ENCODE results near the gene S100A8.
A peak's percentile ranks its signal among the peaks of the same experiment; 100 is the strongest.
"Not testable (repeated sequence)": the region's sequence is repeated elsewhere in the genome, so short reads cannot be mapped to it uniquely, and the experiment has no call there.

The S100A8 gene

GRCh38 chr1:153360592-153361479 lies 30.0 kb downstream of the S100A8 start:
- DNase-seq: no peak

GRCh38 chr1:153360190-153360589 lies 30.7 kb downstream of the S100A8 start:
- no peak for DNase-seq

GRCh38 chr1:153359241-153359640 lies 31.6 kb downstream of the S100A8 start:
- DNase-seq: no peak

DNA sequence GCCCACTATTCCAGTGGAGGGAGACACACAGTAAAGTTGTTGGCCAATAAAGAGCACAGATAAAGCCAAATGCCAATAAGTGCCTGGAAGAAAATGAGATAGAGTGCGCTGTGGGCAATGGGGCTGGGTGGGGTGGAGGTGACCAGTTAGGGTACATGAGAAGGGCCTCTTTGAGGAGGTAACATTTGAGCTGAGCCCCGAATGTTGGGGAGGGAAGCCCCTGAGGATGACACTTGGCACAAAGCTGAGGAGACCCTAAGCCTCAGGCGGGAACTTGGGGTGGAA lies 32.2 kb downstream of the S100A8 start:
- DNase-seq: no peak

DNA sequence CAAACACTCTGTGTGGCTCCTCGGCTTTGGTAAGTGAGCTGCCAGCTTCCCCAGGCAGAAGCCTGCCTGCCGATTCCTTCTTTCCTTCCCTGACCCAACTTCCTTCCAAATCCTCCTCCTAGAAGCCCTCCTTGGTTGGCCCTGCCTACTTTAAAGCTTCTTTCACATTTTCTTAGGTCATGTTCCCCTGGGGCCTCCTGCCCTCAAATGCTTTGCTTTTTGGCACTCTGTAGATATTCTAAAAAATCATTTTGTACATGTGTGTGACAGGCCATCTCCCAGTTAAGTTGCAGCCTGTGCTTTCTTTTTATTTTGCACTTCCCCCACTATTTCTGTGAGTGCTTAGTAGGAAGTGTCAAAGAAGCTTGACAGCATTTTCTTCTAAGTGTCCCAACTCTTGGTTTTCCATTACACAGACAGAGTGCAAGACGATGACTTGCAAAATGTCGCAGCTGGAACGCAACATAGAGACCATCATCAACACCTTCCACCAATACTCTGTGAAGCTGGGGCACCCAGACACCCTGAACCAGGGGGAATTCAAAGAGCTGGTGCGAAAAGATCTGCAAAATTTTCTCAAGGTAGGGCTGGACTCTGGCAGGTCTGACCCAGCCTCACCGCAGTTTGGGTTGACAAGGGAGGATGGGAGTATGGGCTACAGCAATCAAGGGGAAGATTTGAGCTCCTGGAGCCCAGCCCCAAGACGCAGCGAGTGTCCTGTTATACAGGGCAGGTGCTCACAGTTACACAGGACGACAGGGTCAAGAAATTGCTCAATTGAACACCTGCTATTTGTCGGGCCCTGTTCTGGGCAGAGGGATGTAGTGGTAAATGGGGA lies 32.8 kb downstream of the S100A8 start, which contains the start of gene S100A9:
Gene S100A9, plus strand, starts transcription at position 2 of the 838 bp plus-strand sequence. Its CDS starts 430 bp downstream, at position 432.
- no peak for DNase-seq

DNA sequence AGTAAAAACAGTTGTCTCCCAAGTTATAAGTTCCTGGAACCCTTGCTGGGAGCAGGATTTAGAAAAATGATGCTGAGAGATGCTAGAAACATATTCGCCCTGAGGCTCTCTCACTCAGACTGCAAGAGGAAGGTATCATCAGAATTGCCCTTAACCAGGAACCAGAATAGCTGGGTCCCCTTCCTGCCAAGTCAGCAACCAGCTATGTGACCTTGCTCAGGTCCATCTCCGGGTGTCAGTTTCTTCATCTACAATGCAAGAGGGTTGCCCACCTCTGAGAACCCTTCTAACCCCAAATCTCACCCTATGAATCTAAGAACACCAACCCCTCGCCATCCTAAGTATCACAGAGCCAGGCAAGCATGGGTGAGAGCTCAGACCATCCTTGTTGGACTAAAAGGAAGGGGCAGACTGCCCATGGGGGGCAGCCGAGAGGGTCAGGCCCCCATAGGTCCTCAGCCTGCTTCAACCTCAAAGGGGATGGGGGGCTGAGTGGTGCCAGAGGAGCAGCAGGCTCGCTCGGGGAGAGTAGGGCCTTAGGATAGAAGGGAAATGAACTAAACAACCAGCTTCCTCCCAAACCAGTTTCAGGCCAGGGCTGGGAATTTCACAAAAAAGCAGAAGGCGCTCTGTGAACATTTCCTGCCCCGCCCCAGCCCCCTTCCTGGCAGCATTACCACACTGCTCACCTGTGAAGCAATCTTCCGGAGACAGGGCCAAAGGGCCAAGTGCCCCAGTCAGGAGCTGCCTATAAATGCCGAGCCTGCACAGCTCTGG lies 33.6 kb downstream of the S100A8 start:
- DNase-seq: no peak

DNA sequence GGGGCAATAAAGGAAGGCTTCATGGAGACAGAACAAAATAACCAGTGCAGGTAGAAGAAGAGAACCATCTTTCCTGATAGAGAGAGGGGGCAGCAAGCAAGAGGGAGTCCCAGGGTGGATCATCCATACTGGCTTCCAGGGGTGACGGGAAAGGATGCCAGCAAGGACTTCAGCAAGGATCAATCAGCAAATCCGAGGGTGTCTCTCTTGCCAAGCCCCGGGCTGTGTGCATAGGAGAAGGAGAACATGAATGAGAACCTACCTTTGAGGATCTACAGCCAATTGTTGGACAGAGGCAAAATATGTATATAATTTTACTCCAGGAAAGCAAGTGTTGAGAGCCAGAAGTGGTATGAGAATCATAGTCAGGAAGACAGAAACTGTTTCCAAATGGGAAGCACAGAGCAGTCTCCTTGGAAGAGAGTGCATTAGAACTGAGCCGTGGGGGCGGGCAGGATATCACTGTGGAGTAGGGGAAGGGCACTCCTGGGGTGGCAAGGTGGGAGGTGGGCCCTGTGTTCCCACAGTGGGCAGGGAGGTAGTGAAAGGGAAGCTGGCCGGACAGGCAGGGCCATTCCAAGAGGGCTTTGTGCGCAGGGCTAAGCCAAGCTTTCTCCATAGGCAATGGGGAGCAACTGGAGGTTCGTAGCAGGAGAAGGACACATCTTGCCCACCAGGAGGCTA lies 34.3 kb downstream of the S100A8 start:
- DNase-seq: no peak

GRCh38 chr1:153355445-153356071 lies 35.3 kb downstream of the S100A8 start:
- DNase-seq: peak; percentile 18

- DNase-seq: no peak
Measured at GRCh38 chr1:153354515-153355193, 36.2 kb downstream of the S100A8 start.

GRCh38 chr1:153353226-153353947 lies 37.5 kb downstream of the S100A8 start:
- no peak for DNase-seq

- DNase-seq: peak; percentile 50
Measured at GRCh38 chr1:153352523-153352922, 38.4 kb downstream of the S100A8 start.

DNA sequence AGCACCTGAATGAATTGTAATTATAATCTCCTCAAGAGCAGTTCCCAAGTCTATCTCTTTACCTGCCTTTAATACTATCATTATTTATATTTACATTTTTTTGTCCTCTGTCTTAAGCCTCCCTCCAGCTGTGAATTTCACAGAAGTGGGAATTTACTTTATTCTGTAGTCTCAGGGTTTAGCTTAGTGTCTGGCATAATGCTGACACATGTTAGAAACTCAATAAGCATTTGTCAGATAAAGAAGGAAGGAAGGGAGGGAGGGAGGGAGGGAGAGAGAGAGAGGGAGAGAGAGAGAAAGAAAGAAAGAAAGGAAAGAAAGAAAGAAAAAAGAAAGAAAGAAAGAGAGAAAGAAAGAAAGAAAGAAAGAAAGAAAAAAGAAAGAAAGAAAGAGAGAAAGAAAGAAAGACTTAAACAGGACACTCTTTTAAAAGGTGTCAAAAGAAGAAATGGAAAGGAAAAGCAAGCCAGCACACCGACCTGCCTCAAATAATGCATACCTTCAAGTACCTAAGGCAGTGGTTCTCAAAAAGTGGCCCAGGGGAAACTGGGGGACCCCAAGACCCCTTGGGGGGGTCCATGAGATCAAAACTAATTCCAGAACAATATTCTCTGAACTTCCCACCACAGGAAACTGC lies 40.4 kb downstream of the S100A8 start:
- no peak for DNase-seq

DNA sequence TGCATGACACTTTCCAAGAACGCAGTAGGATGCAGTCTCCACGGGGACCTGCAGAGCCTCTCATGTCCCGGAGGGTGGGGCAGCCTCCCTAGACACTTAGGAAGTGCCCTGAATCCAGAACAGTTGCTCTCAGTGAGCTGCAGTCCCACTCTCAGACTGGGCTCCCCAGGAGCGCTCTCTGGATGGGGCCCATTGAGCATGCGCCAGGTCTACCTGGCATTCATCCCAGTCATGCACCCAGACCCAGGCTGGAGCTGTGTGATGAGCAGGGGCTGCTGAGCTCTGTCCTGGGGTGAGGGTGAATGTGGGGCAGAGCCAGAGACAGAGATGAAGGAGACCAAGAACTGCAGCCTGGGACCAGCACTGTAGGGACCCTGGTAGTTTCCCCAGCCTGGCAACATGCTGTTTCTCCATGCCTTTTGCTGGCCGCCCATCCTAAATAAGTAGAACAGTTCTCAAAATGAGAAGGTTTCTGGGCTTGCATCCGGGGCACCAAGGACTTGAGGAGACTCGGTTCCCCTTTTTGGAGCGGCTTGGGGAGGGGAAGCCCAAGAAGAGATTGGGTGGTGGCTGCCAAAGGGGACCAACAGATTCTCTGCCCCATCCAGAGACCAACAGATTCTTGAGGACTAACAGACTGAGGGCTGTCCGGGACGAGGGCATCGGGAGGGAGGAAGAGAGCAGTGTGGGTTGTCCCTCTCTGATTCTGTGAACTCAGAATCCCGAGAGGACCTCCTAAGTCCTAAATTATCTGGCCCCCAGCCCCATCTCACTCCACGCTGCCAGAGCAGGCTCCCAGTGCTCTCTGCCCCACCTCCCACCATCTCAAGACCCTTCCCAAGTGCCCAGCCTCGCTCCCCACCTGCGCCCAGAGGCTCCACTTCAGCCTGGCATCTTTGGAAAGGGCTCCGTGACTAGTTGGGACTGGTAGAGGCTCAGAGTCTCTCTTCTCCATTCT lies 41.2 kb downstream of the S100A8 start:
- DNase-seq: no peak

DNA sequence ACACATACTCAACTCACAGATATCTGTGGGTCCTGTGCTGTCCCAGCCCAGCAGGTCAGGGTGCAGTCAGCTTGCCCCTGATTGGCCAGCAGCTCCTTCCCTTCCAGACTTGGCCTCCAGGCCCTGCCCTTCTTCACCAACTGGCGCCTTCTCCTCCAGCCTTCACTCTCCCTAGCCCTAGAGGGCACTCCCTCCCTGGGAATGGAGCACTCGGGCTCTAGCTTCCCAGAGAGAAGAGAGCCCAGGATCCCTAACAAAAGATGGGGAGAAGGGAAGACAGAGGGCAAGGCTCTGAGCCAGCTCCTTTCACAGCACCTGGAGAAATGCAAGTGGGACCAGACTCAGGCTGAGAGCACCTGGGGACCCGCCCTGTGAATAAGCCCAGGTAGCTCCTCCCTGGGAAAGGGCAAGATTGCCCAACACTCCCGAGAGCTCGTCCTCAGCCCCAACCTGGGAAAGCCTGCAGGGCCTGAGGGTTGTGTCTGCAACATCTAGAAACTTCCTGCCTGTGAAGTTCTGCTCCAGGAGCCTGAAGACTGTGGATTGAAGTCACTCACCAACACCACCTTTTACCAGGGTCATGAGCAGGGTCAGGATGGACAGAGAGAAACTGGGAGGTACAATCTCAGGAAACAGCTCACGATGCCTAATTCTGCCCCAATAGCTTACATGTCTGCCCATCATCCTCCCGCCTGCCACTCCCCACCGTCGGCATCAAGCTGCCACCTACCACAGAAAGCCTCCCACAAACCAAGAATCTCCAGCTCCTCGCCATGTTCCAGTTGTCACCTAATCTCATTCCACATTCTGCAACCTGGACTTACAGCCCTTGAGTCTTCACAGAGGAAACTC lies 42.1 kb downstream of the S100A8 start, which contains the start of gene PGLYRP4:
Gene PGLYRP4, minus strand, starts transcription at position 331 of the 852 bp plus-strand sequence. CDS start 909 bp downstream, outside the sequence.
- DNase-seq: no peak

DNA sequence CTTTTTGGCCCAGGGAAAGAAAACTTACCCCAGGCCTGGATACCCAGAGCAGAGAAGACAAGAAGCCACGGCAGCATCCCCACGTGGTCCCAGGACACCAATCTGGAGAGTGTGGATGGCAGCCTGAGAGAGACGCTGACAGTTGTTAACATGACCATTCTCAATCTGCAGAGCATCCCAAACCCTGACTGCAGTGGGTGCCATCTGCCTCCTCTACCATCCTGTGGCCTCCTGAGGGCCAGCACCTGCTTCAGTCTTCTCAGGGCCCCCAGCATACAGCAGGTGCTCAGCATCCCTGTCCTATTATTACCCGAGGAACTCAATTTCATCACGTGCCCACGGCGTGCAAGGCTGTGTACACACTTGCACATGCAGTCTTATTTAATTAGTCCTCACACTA lies 43.0 kb downstream of the S100A8 start:
- no peak for DNase-seq

DNA sequence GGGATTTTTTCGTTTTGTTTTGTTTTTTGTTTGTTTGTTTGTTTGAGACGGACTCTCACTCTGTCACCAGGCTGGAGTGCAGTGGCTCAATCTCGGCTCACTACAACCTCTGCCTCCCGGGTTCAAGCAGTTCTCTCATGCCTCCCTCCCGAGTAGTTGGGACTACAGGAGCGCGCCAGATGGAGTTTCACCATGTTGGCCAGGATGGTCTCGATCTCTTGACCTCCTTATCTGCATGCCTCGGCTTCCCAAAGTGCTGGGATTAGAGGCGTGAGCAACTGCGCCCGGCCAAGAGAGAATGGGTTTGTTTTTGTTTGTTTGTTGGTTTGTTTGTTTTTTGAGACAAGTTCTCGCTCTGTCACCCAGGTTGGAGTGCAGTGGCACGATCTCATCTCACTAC lies 43.8 kb downstream of the S100A8 start:
- DNase-seq: not testable (repeated sequence)

DNA sequence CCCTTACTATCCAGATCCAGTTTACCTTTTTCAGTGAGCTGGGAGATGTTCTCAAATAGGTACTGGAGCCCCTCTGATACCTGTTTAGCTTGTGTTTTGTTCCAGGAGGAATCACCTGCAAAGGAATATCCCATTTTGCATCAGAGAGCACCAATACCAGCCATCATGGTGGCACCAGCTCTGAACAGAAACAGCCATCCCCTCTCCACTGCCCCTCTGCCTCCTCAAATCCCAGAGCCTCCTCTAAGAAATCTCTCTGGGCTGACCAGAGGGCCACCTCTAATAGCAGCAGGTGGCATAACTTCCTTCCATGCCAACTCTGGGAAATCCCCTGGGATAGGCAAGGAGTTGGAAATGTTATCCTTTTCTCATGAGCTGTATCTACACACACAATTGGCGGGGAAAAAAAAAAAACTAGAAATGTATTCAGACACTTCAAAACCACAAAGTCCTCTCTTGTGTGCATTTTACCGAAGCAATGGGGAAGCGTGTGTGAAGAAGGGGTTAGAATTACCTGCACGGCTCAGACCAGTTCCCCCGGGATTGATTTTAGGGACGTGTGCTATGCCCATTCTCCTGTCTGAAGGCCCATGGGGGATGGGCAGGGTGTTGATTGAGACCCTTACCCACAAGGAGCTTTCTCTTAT lies 44.7 kb downstream of the S100A8 start:
- no peak for DNase-seq

Measured in fibroblast of skin of right quadriceps (primary cell).